PC-9 (cell line): ENCODE measurements around the gene NRIP1. TPM values are rescaled to one million over a fixed set of nuclear protein-coding genes. Genes with fewer than 3 reads are reported as not detected.

ENCODE experiments used
- BruUV-seq: library from RNA; stranded (reverse); fragments of 400-500 nt; replicated peaks from 2 replicates; lab custom pipeline; 2021; lab: Mats Ljungman, UMichigan
- CTCF ChIA-PET: fragments of 300-600 bp; sonication (Branson Sonifier 250); formaldehyde crosslinking; loops from one replicate; lab custom pipeline; 2022; ENCODE audit warnings: antibody characterized with exemption; lab: Charles Lee
- POLR2A ChIA-PET: fragments of 300-600 bp; sonication (Branson Sonifier 250); formaldehyde crosslinking; loops from one replicate; lab custom pipeline; 2022; ENCODE audit warnings: antibody characterized with exemption; ENCODE audit not compliant: unreplicated experiment; lab: Charles Lee
- DNase-seq, 2 experiments: peaks; one replicate each; pipeline versions ENCODE4 v3.0.0 to v3.0.0-alpha.2; 2015 to 2022; ENCODE audit warnings: mixed read lengths in 1 of 2
- H2AFZ ChIP-seq: fragments of 200-600 bp; sonication (generic); 2 replicates; pipeline ENCODE4 v1.8.1; 2017; ENCODE audit warnings: antibody characterized with exemption
- H3F3A ChIP-seq: fragments of 200-600 bp; sonication (generic); 2 replicates; pipeline ENCODE4 v1.8.1; 2017; ENCODE audit warnings: antibody characterized with exemption, mild to moderate bottlenecking, low read depth; ENCODE audit not compliant: insufficient read depth
- H3K27ac ChIP-seq: fragments of 200-600 bp; sonication (generic); 2 replicates; pipeline ENCODE4 v1.6.1; 2016; ENCODE audit warnings: mixed run types
- H3K27me3 ChIP-seq: fragments of 200-600 bp; sonication (generic); 2 replicates; pipeline ENCODE4 v1.6.1; 2016; ENCODE audit warnings: low read depth, mixed run types; ENCODE audit not compliant: insufficient read depth
- H3K36me3 ChIP-seq: fragments of 200-600 bp; sonication (generic); 2 replicates; pipeline ENCODE4 v1.6.1; 2016; ENCODE audit warnings: low read depth, mixed run types
- H3K4me1 ChIP-seq: fragments of 200-600 bp; sonication (generic); replicated peaks from 2 replicates; pipeline ENCODE4 v1.6.1; 2016; ENCODE audit warnings: mixed run types; ENCODE audit not compliant: insufficient read depth
- H3K4me2 ChIP-seq: fragments of 200-600 bp; sonication (generic); 2 replicates; pipeline ENCODE4 v1.6.1; 2017; ENCODE audit warnings: mixed run types
- H3K4me3 ChIP-seq: fragments of 200-600 bp; sonication (generic); 2 replicates; pipeline ENCODE4 v1.6.1; 2016; ENCODE audit warnings: mixed run types
- H3K79me2 ChIP-seq: fragments of 200-600 bp; sonication (generic); 2 replicates; pipeline ENCODE4 v1.6.1; 2017; ENCODE audit warnings: low read depth, mixed run types
- H3K9me2 ChIP-seq: fragments of 200-600 bp; sonication (generic); 2 replicates; pipeline ENCODE4 v1.8.1; 2017; ENCODE audit warnings: mild to moderate bottlenecking; ENCODE audit not compliant: insufficient read depth
- H3K9me3 ChIP-seq: fragments of 200-600 bp; sonication (generic); 2 replicates; pipeline ENCODE4 v1.8.1; 2016; ENCODE audit warnings: low read depth; ENCODE audit not compliant: insufficient read depth
- H4K20me1 ChIP-seq: fragments of 200-600 bp; sonication (generic); 2 replicates; pipeline ENCODE4 v1.8.1; 2017; ENCODE audit not compliant: insufficient read depth
- CTCF ChIP-seq: fragments of 200-600 bp; sonication (generic); conservative IDR thresholded peaks from 2 replicates; pipeline ENCODE4 v1.6.1; 2017; ENCODE audit warnings: mixed run types, antibody characterized with exemption, mild to moderate bottlenecking, moderate library complexity
- EZH2 ChIP-seq: fragments of 200-600 bp; sonication (generic); IDR thresholded peaks from 2 replicates; pipeline ENCODE4 v1.8.0; 2017; ENCODE audit warnings: antibody characterized with exemption, low read depth
- intact Hi-C: fragments of 100-400 bp; cut with micrococcal nuclease; formaldehyde crosslinking; loops from one replicate; pipeline ENCODE4 v1.10.0; 2022; ENCODE audit not compliant: unreplicated experiment
- total RNA-seq: library from RNA; stranded (reverse); gene quantifications from 2 replicates; pipeline ENCODE4 v1.2.3, GENCODE V29; 2021

NRIP1 gene
- total RNA-seq, 1 experiment from 2014 or later, result 33.0 TPM

- H4K20me1 ChIP-seq, result no peaks in the 10 kb centered on the region
- no peaks in the 10 kb centered on the region for H3F3A ChIP-seq
- H3K4me2 ChIP-seq, result no peak overlapping the region
- ChIA-PET POLR2A (no interaction called here), CTCF (interaction anchor here (0.6 kb wide), 1 partner anchor 433 kb away, joined by 3 read pairs; no protein-coding TSS in a partner anchor)
- BruUV-seq, result no TSS peak
- H3K36me3 ChIP-seq, result no peaks in the 10 kb centered on the region
- no peak for DNase-seq
- no peak overlapping the region for H3K27ac ChIP-seq
- H3K27me3 ChIP-seq, result no peaks in the 10 kb centered on the region
- H3K4me1 ChIP-seq, result no peaks in the 10 kb centered on the region
- no peak overlapping the region for H3K4me3 ChIP-seq
- intact Hi-C loops, result no loop called here
- H3K79me2 ChIP-seq, result no peaks in the 10 kb centered on the region
- no peaks in the 10 kb centered on the region for H3K9me2 ChIP-seq
- H3K9me3 ChIP-seq, result no peaks in the 10 kb centered on the region
- no peak for TF ChIP-seq CTCF
- no peak for TF ChIP-seq EZH2
- no peak overlapping the region; the same call in 1 of the 2 replicates for H2AFZ ChIP-seq
Measured at GRCh38 chr21:15095326-15095725, 30.5 kb upstream of the NRIP1 start.

- Histone ChIP-seq H3K9me2 (no peaks in the 10 kb centered on the region), H3K27ac (no peak overlapping the region), H3K9me3 (no peaks in the 10 kb centered on the region), H4K20me1 (no peaks in the 10 kb centered on the region), H3K36me3 (no peaks in the 10 kb centered on the region), H3K27me3 (no peaks in the 10 kb centered on the region), H2AFZ (no peak overlapping the region), H3K4me2 (no peak overlapping the region), H3K4me1 (no peaks in the 10 kb centered on the region), H3F3A (no peaks in the 10 kb centered on the region), H3K79me2 (no peaks in the 10 kb centered on the region), H3K4me3 (no peak overlapping the region)
- DNase-seq, result no peak
- POLR2A ChIA-PET, result no interaction called here
- no TSS peak for BruUV-seq
- TF ChIP-seq EZH2 (no peak), CTCF (no peak)
- intact Hi-C loops, result no loop called here
- CTCF ChIA-PET, result interaction anchor here (0.6 kb wide), 1 partner anchor 434 kb away, joined by 3 read pairs; no protein-coding TSS in a partner anchor
Measured at GRCh38 chr21:15094706-15095105, 29.9 kb upstream of the NRIP1 start.

- H3K36me3 ChIP-seq, result no peaks in the 10 kb centered on the region
- no peak for DNase-seq
- TF ChIP-seq CTCF (no peak), EZH2 (no peak)
- no peaks in the 10 kb centered on the region for H3K9me2 ChIP-seq
- no peak overlapping the region for H3K27ac ChIP-seq
- H3K4me3 ChIP-seq, result no peak overlapping the region
- H3K4me2 ChIP-seq, result no peak overlapping the region
- no peaks in the 10 kb centered on the region for H3K27me3 ChIP-seq
- no peaks in the 10 kb centered on the region for H3K9me3 ChIP-seq
- H3K4me1 ChIP-seq, result no peaks in the 10 kb centered on the region
- H4K20me1 ChIP-seq, result no peaks in the 10 kb centered on the region
- H3F3A ChIP-seq, result no peaks in the 10 kb centered on the region
- POLR2A ChIA-PET, result no interaction called here
- no peaks in the 10 kb centered on the region for H3K79me2 ChIP-seq
- H2AFZ ChIP-seq, result no peak overlapping the region
- intact Hi-C loops, result no loop called here
- CTCF ChIA-PET, result no interaction called here
- BruUV-seq, result no TSS peak
Measured at GRCh38 chr21:15093216-15093615, 28.4 kb upstream of the NRIP1 start.
